A673 (cell line): ENCODE results near the gene ELMO3. TPM values are rescaled to one million over a fixed set of nuclear protein-coding genes. Genes with fewer than 3 reads are reported as not detected.

ENCODE experiments used
- BruUV-seq: library from RNA; stranded (reverse); fragments of 400-500 nt; replicated peaks from 2 replicates; lab custom pipeline; 2021; lab: Mats Ljungman, UMichigan
- CTCF ChIA-PET: fragments of 300-600 bp; sonication (Branson Sonifier 250); formaldehyde crosslinking; loops from one replicate; lab custom pipeline; 2022; ENCODE audit warnings: antibody characterized with exemption; lab: Charles Lee
- POLR2A ChIA-PET: fragments of 300-600 bp; sonication (Branson Sonifier 250); formaldehyde crosslinking; loops from one replicate; lab custom pipeline; 2022; ENCODE audit warnings: antibody characterized with exemption; ENCODE audit not compliant: low non-redundant PET; lab: Charles Lee
- DNase-seq: peaks from one replicate; pipeline ENCODE4 v3.0.0-alpha.2; 2015; ENCODE audit warnings: low spot score
- H3K27ac ChIP-seq: fragments of 200-600 bp; sonication (generic); 2 replicates; pipeline ENCODE4 v1.5.1; 2016; ENCODE audit warnings: mixed run types, low read depth, mild to moderate bottlenecking, mixed read lengths, antibody characterized with exemption, low read length; ENCODE audit not compliant: poor library complexity, severe bottlenecking
- H3K27me3 ChIP-seq: fragments of 200-600 bp; sonication (generic); replicated peaks from 2 replicates; pipeline ENCODE4 v1.6.1; 2017; ENCODE audit warnings: mixed run types, low read depth, mild to moderate bottlenecking, mixed read lengths, antibody characterized with exemption, low read length; ENCODE audit not compliant: insufficient read depth, poor library complexity
- H3K36me3 ChIP-seq: fragments of 200-600 bp; sonication (generic); 2 replicates; pipeline ENCODE4 v1.6.1; 2016; ENCODE audit warnings: mixed run types, mild to moderate bottlenecking, mixed read lengths, antibody characterized with exemption, low read length; ENCODE audit not compliant: insufficient read depth, poor library complexity, severe bottlenecking
- H3K4me1 ChIP-seq: fragments of 200-600 bp; sonication (generic); 2 replicates; pipeline ENCODE4 v1.6.1; 2017; ENCODE audit warnings: mixed run types, mild to moderate bottlenecking, mixed read lengths, antibody characterized with exemption, low read length; ENCODE audit not compliant: insufficient read depth, poor library complexity, severe bottlenecking
- H3K4me3 ChIP-seq: fragments of 200-600 bp; sonication (generic); 2 replicates; pipeline ENCODE4 v1.5.1; 2016; ENCODE audit warnings: low read depth, mixed run types, mild to moderate bottlenecking, mixed read lengths, low read length; ENCODE audit not compliant: poor library complexity, severe bottlenecking
- H3K9me3 ChIP-seq: fragments of 200-600 bp; sonication (generic); 2 replicates; pipeline ENCODE4 v1.6.1; 2016; ENCODE audit warnings: mixed run types, low read depth, mild to moderate bottlenecking, mixed read lengths, antibody characterized with exemption, low read length; ENCODE audit not compliant: poor library complexity, severe bottlenecking
- EZH2 ChIP-seq: fragments of 200-600 bp; sonication (generic); IDR thresholded peaks from 2 replicates; pipeline ENCODE4 v1.6.1; 2017; ENCODE audit warnings: borderline replicate concordance, low read depth, mild to moderate bottlenecking, mixed read lengths, antibody characterized with exemption, low read length; ENCODE audit not compliant: poor library complexity, severe bottlenecking
- intact Hi-C: fragments of 100-400 bp; cut with micrococcal nuclease; formaldehyde crosslinking; loops from one replicate; pipeline ENCODE4 v1.10.0; 2022; ENCODE audit not compliant: unreplicated experiment
- total RNA-seq: library from RNA; stranded (reverse); gene quantifications from 2 replicates; pipeline ENCODE4 v1.2.3, GENCODE V29; 2021
- TF ChIP-seq, protein P1 (sequence below): fragments of 300-800, 200-600 bp; sonication (generic); conservative IDR thresholded peaks from 2 replicates; pipeline ENCODE4 v1.5.1; 2017; ENCODE audit warnings: low read depth, mild to moderate bottlenecking, antibody characterized with exemption, low read length, moderate library complexity, mixed read lengths

The ELMO3 gene
- total RNA-seq, 1 experiment from 2014 or later, result 4.7 TPM

DNA sequence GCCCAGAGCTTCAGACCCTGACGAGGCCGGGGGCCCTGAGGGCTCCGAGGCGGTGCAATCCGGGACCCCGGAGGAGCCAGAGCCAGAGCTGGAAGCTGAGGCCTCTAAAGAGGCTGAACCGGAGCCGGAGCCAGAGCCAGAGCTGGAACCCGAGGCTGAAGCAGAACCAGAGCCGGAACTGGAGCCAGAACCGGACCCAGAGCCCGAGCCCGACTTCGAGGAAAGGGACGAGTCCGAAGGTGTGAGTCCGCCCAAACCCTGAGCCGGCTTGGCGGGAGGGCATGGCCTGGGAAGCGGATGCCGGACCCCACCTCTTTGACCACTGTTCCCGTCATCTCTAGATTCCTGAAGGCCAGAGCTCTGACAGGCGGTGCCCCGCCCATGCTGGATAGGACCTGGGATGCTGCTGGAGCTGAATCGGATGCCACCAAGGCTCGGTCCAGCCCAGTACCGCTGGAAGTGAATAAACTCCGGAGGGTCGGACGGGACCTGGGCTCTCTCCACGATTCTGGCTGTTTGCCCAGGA lies 24.2 kb upstream of the ELMO3 start:
- intact Hi-C loops, result no loop called here
- DNase-seq, result no peak
- no peaks in the 10 kb centered on the region for H3K36me3 ChIP-seq
- CTCF ChIA-PET, result interaction anchor here (0.6 to 1.0 kb wide), 3 partner anchors 10 to 225 kb away, joined by 3 to 5 read pairs (median 3); partner anchors contain the start of genes FBXL8 and TRADD
- H3K4me1 ChIP-seq, result peaks cover 32% of the 10 kb centered on the region
- BruUV-seq, result no TSS peak
- TF ChIP-seq EZH2, result no peak
- TF ChIP-seq, protein P1, sequence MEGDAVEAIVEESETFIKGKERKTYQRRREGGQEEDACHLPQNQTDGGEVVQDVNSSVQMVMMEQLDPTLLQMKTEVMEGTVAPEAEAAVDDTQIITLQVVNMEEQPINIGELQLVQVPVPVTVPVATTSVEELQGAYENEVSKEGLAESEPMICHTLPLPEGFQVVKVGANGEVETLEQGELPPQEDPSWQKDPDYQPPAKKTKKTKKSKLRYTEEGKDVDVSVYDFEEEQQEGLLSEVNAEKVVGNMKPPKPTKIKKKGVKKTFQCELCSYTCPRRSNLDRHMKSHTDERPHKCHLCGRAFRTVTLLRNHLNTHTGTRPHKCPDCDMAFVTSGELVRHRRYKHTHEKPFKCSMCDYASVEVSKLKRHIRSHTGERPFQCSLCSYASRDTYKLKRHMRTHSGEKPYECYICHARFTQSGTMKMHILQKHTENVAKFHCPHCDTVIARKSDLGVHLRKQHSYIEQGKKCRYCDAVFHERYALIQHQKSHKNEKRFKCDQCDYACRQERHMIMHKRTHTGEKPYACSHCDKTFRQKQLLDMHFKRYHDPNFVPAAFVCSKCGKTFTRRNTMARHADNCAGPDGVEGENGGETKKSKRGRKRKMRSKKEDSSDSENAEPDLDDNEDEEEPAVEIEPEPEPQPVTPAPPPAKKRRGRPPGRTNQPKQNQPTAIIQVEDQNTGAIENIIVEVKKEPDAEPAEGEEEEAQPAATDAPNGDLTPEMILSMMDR, result no peak
- POLR2A ChIA-PET, result no interaction called here
- peak overlapping the region; percentile 61 for H3K27ac ChIP-seq
- no peaks in the 10 kb centered on the region for H3K27me3 ChIP-seq
- no peaks in the 10 kb centered on the region for H3K9me3 ChIP-seq
- H3K4me3 ChIP-seq, result peak overlapping the region; percentile 47

DNA sequence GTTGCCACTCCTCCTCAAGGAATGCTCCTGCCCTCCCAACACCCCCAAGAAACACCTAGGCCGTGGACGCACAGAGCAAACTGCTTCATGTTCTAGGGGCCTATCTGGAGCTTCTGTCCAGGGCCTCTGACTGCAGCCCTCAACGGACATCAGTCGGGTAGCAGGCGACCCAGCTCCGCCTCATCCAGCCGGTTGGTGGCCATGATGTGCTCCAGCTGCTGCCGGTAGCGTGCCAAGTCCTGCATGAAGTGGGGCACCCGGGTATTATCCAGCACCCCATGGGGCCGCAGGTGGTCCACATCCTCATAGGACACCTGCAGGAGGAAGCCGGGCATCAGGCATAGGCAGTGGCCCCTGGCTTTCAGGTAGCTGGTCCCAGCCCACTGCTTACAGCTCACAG lies 22.3 kb upstream of the ELMO3 start:
- DNase-seq, result no peak
- POLR2A ChIA-PET, result no interaction called here

DNA sequence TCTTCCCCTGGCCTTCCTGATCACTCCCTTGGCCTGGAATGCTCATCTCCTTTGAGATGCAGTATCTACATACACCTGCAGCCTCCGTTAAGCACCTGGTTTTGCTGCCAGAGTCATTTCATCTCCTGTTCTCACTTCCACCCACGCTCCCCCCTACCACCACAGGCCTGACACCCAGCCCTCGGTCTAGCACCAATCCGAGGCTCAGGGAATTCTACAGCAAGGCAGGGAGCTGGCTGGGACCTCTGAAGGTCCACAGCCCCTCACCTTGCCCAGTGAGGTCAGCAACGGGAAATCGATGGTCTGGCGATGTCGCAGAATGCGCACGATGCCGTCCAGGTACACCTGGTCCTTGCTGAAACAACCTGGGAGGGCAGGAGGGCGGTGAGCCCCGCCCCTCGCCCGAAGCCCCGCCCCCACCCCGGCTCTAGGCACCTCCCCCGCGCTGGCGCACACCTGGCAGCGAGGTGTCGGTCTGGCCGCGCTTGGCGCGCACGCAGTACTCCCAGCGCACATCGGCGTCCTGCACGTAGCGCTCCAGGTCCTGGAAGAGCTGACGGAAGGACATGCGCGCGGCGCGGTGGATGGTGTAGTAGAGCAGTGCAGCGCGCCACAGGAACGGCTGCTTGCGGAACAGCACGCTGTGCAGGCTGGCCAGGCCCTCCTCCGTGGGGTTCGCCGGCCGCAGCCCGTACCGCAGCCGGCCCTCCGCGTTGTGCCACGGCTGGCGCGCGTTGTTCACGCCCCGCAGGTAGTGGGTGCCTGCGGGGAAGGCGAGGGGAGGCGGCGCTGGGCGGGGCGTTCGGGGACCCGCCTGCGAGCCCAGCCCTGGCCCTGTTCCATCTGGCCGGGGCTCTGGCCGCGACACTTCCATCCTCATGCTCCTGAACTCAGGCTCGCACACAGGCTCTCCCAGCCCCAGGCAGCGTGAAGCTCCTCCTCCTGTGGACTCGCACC lies 20.9 kb upstream of the ELMO3 start:
- no peaks in the 10 kb centered on the region for H3K9me3 ChIP-seq
- intact Hi-C loops, result no loop called here
- peaks cover 27% of the 10 kb centered on the region for H3K4me1 ChIP-seq
- H3K27ac ChIP-seq, result no peak overlapping the region
- ChIA-PET CTCF (interaction anchor here (0.7 kb wide), 1 partner anchor 80 kb away, joined by 4 read pairs; no protein-coding TSS in a partner anchor), POLR2A (no interaction called here)
- no peaks in the 10 kb centered on the region for H3K36me3 ChIP-seq
- BruUV-seq, result no TSS peak
- no peak for TF ChIP-seq EZH2
- TF ChIP-seq, protein P1, result no peak
- H3K27me3 ChIP-seq, result no peaks in the 10 kb centered on the region
- H3K4me3 ChIP-seq, result peak overlapping the region; percentile 45
- peak; percentile 68 for DNase-seq

More for the DNA sequence above, 22.3 kb upstream of the ELMO3 start:
- intact Hi-C loops, result no loop called here
- BruUV-seq, result no TSS peak
- Histone ChIP-seq H3K36me3 (no peaks in the 10 kb centered on the region), H3K4me3 (no peak overlapping the region), H3K27ac (no peak overlapping the region), H3K9me3 (no peaks in the 10 kb centered on the region), H3K4me1 (peaks cover 22% of the 10 kb centered on the region), H3K27me3 (no peaks in the 10 kb centered on the region)
- TF ChIP-seq, protein P1, result no peak
- TF ChIP-seq EZH2, result no peak
- CTCF ChIA-PET, result interaction anchor here (0.7 to 1.2 kb wide), 2 partner anchors 8 to 159 kb away, joined by 3 read pairs; no protein-coding TSS in a partner anchor
